ENCODE measurements around the gene SDK1. TPM values are rescaled to one million over a fixed set of nuclear protein-coding genes. Genes with fewer than 3 reads are reported as not detected.

The SDK1 gene
- total and polyA plus RNA-seq, 2 donors (not counting 3 experiments of a cell fraction or from before 2014, with no cell fraction given) = 1.6 to 3.9 TPM

GRCh38 chr7:3380886-3381685, 80.0 kb downstream of the SDK1 start:
- Histone ChIP-seq H3K9me1 (replicated peaks; ENCODE audit: control insufficient read depth, extremely low read depth, insufficient read depth, low read length) (no peaks in the 10 kb centered on the region), H3K79me2 (ENCODE audit: control insufficient read depth, insufficient read depth, low read length) (no peaks in the 10 kb centered on the region), H4K20me1 (replicated peaks; ENCODE audit: control insufficient read depth, extremely low read depth, insufficient read depth, low read length) (no peaks in the 10 kb centered on the region), H3K9ac (replicated peaks; ENCODE audit: extremely low read depth, insufficient read depth, low read length) (no peak overlapping the region), H3K9me3 (replicated peaks; ENCODE audit: control insufficient read depth, insufficient read depth, low read length) (no peaks in the 10 kb centered on the region), H3K4me1 (ENCODE audit: control insufficient read depth, extremely low read depth, insufficient read depth, low read length) (no peaks in the 10 kb centered on the region), H3K4me3 (replicated peaks in 1 of 3; ENCODE audit: insufficient read depth in 1 of 3, low read depth in 1 of 3, low read length in 3 of 3) (no peak overlapping the region), H2AFZ (ENCODE audit: low read depth, low read length) (no peak overlapping the region), H3K27ac (ENCODE audit: insufficient read depth, low read depth, low read length) (no peak overlapping the region), H3K36me3 (ENCODE audit: control insufficient read depth in 2 of 2, extremely low read depth in 1 of 2, insufficient read depth in 2 of 2, low read length in 2 of 2) (no peaks in the 10 kb centered on the region), H3K4me2 (ENCODE audit: insufficient read depth, low read length) (no peak overlapping the region), H3K27me3 (ENCODE audit: control insufficient read depth in 2 of 2, insufficient read depth in 2 of 2, low read length in 2 of 2) (no peaks in the 10 kb centered on the region)
- BruUV-seq (replicated peaks) = no TSS peak
- FAIRE-seq (no peak), DNase-seq (ENCODE audit: low read depth, low spot score) (no peak)
- POLR2A ChIA-PET = no interaction called here
- intact Hi-C loops (cut with micrococcal nuclease) (no loop called here), dilution Hi-C loops (cut with MboI; ENCODE audit: extremely low pct_ligation_motif_present, low sequenced_read_pairs) (no loop called here)
- no peak for TF ChIP-seq GATA2 (IDR thresholded peaks at IDR 0.05; ENCODE audit: insufficient read depth, insufficient read length, low read depth, low read length)
- TF ChIP-seq MYC (IDR thresholded peaks at IDR 0.05; ENCODE audit: low read depth, low read length) = no peak
- no peak for TF ChIP-seq CTCF (IDR thresholded peaks at IDR 0.05; ENCODE audit: extremely low read depth in 1 of 2, insufficient read depth in 1 of 2, low read depth in 1 of 2, low read length in 2 of 2)
- TF ChIP-seq POLR2A (IDR thresholded peaks at IDR 0.05; ENCODE audit: low read depth, low read length) = no peak
- no peak for TF ChIP-seq POLR2AphosphoS5 (IDR thresholded peaks at IDR 0.05; ENCODE audit: insufficient read depth, low read depth, low read length)
- no peak for TF ChIP-seq MAX (IDR thresholded peaks at IDR 0.05; ENCODE audit: insufficient read depth, insufficient read length)
- no peak for TF ChIP-seq EZH2 (IDR thresholded peaks at IDR 0.05; ENCODE audit: borderline replicate concordance, low read depth, low read length, severe bottlenecking)
- TF ChIP-seq FOS (IDR thresholded peaks at IDR 0.05; ENCODE audit: borderline replicate concordance, insufficient read depth, low read length) = no peak
- TF ChIP-seq JUN (IDR thresholded peaks at IDR 0.05; ENCODE audit: borderline replicate concordance, insufficient read depth, insufficient read length, low read depth) = no peak
- CTCF ChIA-PET = interaction anchor here (1.0 to 1.6 kb wide), 2 partner anchors 22 to 292 kb away, joined by 3 to 4 read pairs; no protein-coding TSS in a partner anchor

All from endothelial cell of umbilical vein (primary cell).